Neural progenitor cell (in vitro differentiated cells): ENCODE measurements around the gene SPAAR.

ENCODE experiments used
- CTCF ChIP-seq: fragments of 200-600 bp; sonication (generic); IDR thresholded peaks from 2 replicates; pipeline ENCODE4 v1.5.1; 2017; ENCODE audit warnings: antibody characterized with exemption, mild to moderate bottlenecking
- EZH2 ChIP-seq: fragments of 200-600 bp; sonication (generic); IDR thresholded peaks from 2 replicates; pipeline ENCODE4 v1.6.1; 2017; ENCODE audit warnings: antibody characterized with exemption, mild to moderate bottlenecking, moderate library complexity

- no peak for TF ChIP-seq CTCF
- TF ChIP-seq EZH2, result no peak
Measured at GRCh38 chr9:35956651-35957050, 47.4 kb downstream of the SPAAR start.
